ENCODE results near the gene BEND3. TPM values are rescaled to one million over a fixed set of nuclear protein-coding genes. Genes with fewer than 3 reads are reported as not detected.

BEND3 gene
- total RNA-seq, 1 experiment from 2014 or later: 70.2 TPM

- Histone ChIP-seq H2BK15ac (ENCODE audit: low read depth, low read length) (no peak overlapping the region), H3K9ac (ENCODE audit: extremely low read depth, insufficient read length, low read length) (no peak overlapping the region), H2AK5ac (ENCODE audit: insufficient read length, low read length) (no peak overlapping the region), H3K23me2 (ENCODE audit: insufficient read length, low read depth, low read length, poor library complexity, severe bottlenecking) (no peaks in the 10 kb centered on the region), H3K79me2 (ENCODE audit: insufficient read depth, low read length) (no peaks in the 10 kb centered on the region), H4K5ac (ENCODE audit: insufficient read length, low read depth, low read length) (no peak overlapping the region), H3K4me1 (ENCODE audit: insufficient read depth, low read length) (peaks cover 12% of the 10 kb centered on the region; the same call in 1 of the 2 replicates), H4K8ac (replicated peaks; ENCODE audit: insufficient read length, low read depth, low read length) (no peak overlapping the region), H3K18ac (ENCODE audit: insufficient read length, low read depth, low read length) (no peak overlapping the region), H2BK120ac (ENCODE audit: low read depth, low read length, poor library complexity, severe bottlenecking) (no peak overlapping the region), H2BK20ac (ENCODE audit: low read depth, low read length, poor library complexity, severe bottlenecking) (peak overlapping the region; percentile 79), H3K27me3 (ENCODE audit: insufficient read depth, low read length) (no peaks in the 10 kb centered on the region), H3K27ac (ENCODE audit: insufficient read length, low read depth, low read length) (no peak overlapping the region), H3K4ac (ENCODE audit: low read depth, low read length) (no peak overlapping the region), H3K9me3 (ENCODE audit: control insufficient read depth, low read depth, low read length) (no peaks in the 10 kb centered on the region), H2AFZ (ENCODE audit: low read length) (no peak overlapping the region), H3K79me1 (ENCODE audit: insufficient read depth, low read depth, low read length, poor library complexity, severe bottlenecking) (no peaks in the 10 kb centered on the region), H3K56ac (ENCODE audit: insufficient read length, low read depth, low read length) (no peak overlapping the region), H3K4me2 (ENCODE audit: insufficient read depth, insufficient read length, low read length) (no peak overlapping the region), H3K23ac (ENCODE audit: insufficient read length, low read depth, low read length) (no peak overlapping the region), H2BK12ac (ENCODE audit: insufficient read length, low read depth, low read length) (no peak overlapping the region), H3K14ac (ENCODE audit: insufficient read depth, low read length) (peak overlapping the region; percentile 35; the same call in 1 of the 2 replicates), H2BK5ac (ENCODE audit: insufficient read length, low read length) (no peak overlapping the region), H4K91ac (ENCODE audit: insufficient read length, low read depth, low read length) (no peak overlapping the region), H3T11ph (ENCODE audit: low read length) (no peak overlapping the region), H4K20me1 (ENCODE audit: control insufficient read depth, insufficient read depth, insufficient read length) (no peaks in the 10 kb centered on the region)
- no peaks in the 10 kb centered on the region for H3K27me3 Mint-ChIP-seq (ENCODE audit: low read depth)
- no peaks in the 10 kb centered on the region for H3K36me3 Mint-ChIP-seq (ENCODE audit: insufficient read depth in 1 of 3, low read depth in 3 of 3)
- no CpG with 5 or more reads among the region's 9 CpGs for WGBS (ENCODE audit: extremely low coverage, insufficient read length, low lambda C conversion rate)
- TF ChIP-seq, protein P1, sequence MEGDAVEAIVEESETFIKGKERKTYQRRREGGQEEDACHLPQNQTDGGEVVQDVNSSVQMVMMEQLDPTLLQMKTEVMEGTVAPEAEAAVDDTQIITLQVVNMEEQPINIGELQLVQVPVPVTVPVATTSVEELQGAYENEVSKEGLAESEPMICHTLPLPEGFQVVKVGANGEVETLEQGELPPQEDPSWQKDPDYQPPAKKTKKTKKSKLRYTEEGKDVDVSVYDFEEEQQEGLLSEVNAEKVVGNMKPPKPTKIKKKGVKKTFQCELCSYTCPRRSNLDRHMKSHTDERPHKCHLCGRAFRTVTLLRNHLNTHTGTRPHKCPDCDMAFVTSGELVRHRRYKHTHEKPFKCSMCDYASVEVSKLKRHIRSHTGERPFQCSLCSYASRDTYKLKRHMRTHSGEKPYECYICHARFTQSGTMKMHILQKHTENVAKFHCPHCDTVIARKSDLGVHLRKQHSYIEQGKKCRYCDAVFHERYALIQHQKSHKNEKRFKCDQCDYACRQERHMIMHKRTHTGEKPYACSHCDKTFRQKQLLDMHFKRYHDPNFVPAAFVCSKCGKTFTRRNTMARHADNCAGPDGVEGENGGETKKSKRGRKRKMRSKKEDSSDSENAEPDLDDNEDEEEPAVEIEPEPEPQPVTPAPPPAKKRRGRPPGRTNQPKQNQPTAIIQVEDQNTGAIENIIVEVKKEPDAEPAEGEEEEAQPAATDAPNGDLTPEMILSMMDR (conservative IDR thresholded peaks at IDR 0.05): no peak
- peaks cover 0 to 2% of the 10 kb centered on the region in 2 experiments; a peak in 1 of 5 replicates for H3K9me3 Mint-ChIP-seq
- H3K4me1 Mint-ChIP-seq: peaks cover 32 to 36% of the 10 kb centered on the region in 2 experiments
- H3K27ac Mint-ChIP-seq: peak overlapping the region; percentile 5 to 72 (median 33); a peak in 4 of 7 replicates
- no peak overlapping the region for H3K4me3 Mint-ChIP-seq
- DNase-seq: no peak
Measured at GRCh38 chr6:107129370-107129925, 14.1 kb upstream of the BEND3 start.

Measured in H9 (cell line).